ENCODE measurements around the gene SSMEM1. TPM values are rescaled to one million over a fixed set of nuclear protein-coding genes. Genes with fewer than 3 reads are reported as not detected.
"Not testable (repeated sequence)": the region's sequence is repeated elsewhere in the genome, so short reads cannot be mapped to it uniquely, and the experiment has no call there.

The SSMEM1 gene
- total RNA-seq, 4 donors from 2014 or later = not detected

DNA sequence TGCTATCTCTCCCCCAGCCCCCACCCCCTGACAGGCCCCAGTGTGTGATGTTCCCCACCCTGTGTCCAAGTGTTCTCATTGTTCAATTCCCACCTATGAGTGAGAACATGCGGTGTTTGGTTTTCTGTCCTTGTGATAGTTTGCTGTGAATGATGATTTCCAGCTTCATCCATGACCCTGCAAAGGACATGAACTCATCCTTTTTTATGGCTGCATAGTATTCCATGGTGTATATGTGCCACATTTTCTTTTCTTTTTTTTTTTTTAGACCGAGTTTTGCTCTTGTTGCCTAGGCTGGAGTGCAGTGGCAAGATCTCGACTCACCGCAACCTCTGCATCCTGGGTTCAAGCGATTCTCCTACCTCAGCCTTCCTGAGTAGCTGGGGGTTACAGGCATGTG lies 41.2 kb downstream of the SSMEM1 start:
- DNase-seq; H3K27me3 ChIP-seq; H3K27ac ChIP-seq; H3K4me3 ChIP-seq; intact Hi-C loops (cut with DNase I; ENCODE audit: low total_unique reads); H3K4me1 ChIP-seq; H3K9me3 ChIP-seq; ATAC-seq; H3K36me3 ChIP-seq: not testable (repeated sequence)
- in situ Hi-C loops (cut with MboI; ENCODE audit: low sequenced_read_pairs in 4 of 4) = loop anchor here in 3 of 4 donors (25.0 kb wide), 2 partner anchors 463 to 513 kb away; no protein-coding TSS in a partner anchor

DNA sequence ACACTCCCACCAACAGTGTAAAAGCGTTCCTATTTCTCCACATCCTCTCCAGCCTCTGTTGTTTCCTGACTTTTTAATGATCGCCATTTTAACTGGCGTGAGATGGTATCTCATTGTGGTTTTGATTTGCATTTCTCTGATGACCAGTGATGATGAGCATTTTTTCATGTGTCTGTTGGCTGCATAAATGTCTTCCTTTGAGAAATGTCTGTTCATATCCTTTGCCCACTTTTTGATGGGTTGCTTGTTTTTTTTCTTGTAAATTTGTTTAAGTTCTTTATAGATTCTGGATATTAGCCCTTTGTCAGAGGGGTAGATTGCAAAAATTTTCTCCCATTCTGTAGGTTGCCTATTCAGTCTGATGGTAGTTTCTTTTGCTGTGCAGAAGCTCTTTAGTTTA lies 42.0 kb downstream of the SSMEM1 start:
- H3K27ac ChIP-seq; intact Hi-C loops (cut with DNase I; ENCODE audit: low total_unique reads); ATAC-seq; H3K9me3 ChIP-seq; H3K27me3 ChIP-seq; H3K4me1 ChIP-seq; DNase-seq; H3K4me3 ChIP-seq; H3K36me3 ChIP-seq: not testable (repeated sequence)
- in situ Hi-C loops (cut with MboI; ENCODE audit: low sequenced_read_pairs in 4 of 4) = loop anchor here in 3 of 4 donors (25.0 kb wide), 2 partner anchors 463 to 513 kb away; no protein-coding TSS in a partner anchor

DNA sequence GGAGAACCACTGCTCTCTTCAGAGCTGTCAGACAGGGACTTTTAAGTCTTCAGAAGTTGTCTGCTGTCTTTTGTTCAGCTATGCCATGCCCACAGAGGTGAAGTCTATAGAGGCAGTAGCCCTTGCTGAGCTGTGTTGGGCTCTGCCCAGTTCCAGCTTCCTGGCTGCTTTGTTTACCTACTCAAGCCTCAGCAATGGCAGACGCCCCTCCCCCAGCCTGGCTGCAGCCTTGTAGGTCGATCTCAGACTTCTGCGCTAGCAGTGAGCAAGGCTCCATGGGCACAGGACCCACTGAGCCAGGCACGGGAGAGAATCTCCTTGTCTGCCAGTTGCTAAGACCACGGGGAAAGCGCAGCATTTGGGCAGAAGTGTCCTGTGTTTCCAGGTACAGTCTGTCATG lies 46.9 kb downstream of the SSMEM1 start:
- H3K9me3 ChIP-seq = peaks cover 0 to 4% (median 3%) of the 10 kb centered on the region in 3 donors
- no peaks in the 10 kb centered on the region for H3K36me3 ChIP-seq
- no peak overlapping the region for H3K4me3 ChIP-seq
- intact Hi-C loops (cut with DNase I; ENCODE audit: low total_unique reads) (no loop called here), in situ Hi-C loops (cut with MboI; ENCODE audit: low sequenced_read_pairs in 4 of 4) (no loop called here)
- H3K27ac ChIP-seq = no peak overlapping the region
- TF ChIP-seq POLR2A (IDR thresholded peaks at IDR 0.05) = no peak
- no peaks in the 10 kb centered on the region for H3K4me1 ChIP-seq
- ATAC-seq (no peak), DNase-seq (no peak)
- H3K27me3 ChIP-seq = peaks cover 0 to 3% (median 0%) of the 10 kb centered on the region in 3 donors

DNA sequence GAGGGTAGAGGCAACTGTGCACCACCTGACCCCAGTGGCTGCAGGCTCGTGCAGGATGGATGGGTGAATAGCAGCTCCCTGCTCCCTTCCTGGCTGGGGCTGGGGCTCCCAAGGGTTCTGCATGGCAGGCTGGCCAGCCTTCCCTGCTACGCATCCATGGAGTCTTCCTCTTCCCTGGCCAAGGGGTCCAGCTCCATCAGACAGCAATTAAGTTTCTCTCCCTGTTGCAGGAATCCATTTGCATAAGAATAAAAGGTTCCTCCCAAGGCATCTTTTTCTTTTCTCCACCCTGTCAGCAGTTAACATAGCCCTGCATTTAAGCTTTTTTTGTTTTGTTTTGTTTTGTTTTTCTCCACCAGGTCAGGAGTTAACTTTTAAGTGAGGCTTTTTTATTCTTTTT lies 49.0 kb downstream of the SSMEM1 start:
- Histone ChIP-seq H3K36me3 (no peaks in the 10 kb centered on the region), H3K4me1 (no peaks in the 10 kb centered on the region), H3K4me3 (no peak overlapping the region), H3K9me3 (peaks cover 0 to 4% (median 3%) of the 10 kb centered on the region in 3 donors), H3K27ac (no peak overlapping the region), H3K27me3 (peaks cover 0 to 3% (median 0%) of the 10 kb centered on the region in 3 donors)
- in situ Hi-C loops (cut with MboI; ENCODE audit: low sequenced_read_pairs in 4 of 4) (no loop called here), intact Hi-C loops (cut with DNase I; ENCODE audit: low total_unique reads) (no loop called here)
- no peak for ATAC-seq
- TF ChIP-seq, protein P1, sequence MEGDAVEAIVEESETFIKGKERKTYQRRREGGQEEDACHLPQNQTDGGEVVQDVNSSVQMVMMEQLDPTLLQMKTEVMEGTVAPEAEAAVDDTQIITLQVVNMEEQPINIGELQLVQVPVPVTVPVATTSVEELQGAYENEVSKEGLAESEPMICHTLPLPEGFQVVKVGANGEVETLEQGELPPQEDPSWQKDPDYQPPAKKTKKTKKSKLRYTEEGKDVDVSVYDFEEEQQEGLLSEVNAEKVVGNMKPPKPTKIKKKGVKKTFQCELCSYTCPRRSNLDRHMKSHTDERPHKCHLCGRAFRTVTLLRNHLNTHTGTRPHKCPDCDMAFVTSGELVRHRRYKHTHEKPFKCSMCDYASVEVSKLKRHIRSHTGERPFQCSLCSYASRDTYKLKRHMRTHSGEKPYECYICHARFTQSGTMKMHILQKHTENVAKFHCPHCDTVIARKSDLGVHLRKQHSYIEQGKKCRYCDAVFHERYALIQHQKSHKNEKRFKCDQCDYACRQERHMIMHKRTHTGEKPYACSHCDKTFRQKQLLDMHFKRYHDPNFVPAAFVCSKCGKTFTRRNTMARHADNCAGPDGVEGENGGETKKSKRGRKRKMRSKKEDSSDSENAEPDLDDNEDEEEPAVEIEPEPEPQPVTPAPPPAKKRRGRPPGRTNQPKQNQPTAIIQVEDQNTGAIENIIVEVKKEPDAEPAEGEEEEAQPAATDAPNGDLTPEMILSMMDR (IDR thresholded peaks at IDR 0.05 in 4 of 5, conservative IDR thresholded peaks at IDR 0.05 in 1 of 5) = no peak
- no peak for TF ChIP-seq POLR2A (IDR thresholded peaks at IDR 0.05)
- DNase-seq = no peak

DNA sequence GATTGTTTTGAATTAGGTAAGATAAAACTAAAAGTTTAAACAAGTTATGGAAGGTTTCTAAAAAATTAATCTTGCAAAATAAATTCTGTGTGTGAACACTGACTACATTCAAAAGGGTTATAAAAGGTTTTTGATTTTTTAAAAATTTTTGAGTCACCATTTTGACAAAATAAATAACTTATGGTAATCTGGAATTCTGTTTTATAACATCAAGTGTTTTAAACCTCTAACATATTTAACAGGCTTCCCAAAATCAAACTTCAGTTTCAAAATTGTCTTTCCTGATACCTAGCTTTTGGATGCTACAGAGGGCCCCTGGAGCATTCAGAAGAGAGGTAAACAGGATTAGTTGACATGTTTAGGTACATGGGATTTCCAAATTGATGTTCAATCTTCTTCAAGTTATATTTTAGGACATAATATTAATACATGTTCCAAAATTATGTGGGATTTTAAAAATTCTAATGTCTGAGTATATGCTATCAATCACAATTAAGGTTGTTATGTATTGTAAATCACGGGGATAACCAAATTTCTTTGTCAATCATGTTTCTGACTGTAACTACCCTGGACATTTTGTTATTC lies 50.9 kb downstream of the SSMEM1 start:
- in situ Hi-C loops (cut with MboI; ENCODE audit: low sequenced_read_pairs in 4 of 4) = no loop called here
- TF ChIP-seq, protein P1 (IDR thresholded peaks at IDR 0.05 in 4 of 5, conservative IDR thresholded peaks at IDR 0.05 in 1 of 5) = no peak
- no peak for TF ChIP-seq POLR2A (IDR thresholded peaks at IDR 0.05)
- intact Hi-C loops (cut with DNase I; ENCODE audit: low total_unique reads) = no loop called here
- Histone ChIP-seq H3K27ac (no peak overlapping the region), H3K4me1 (no peaks in the 10 kb centered on the region), H3K27me3 (peaks cover 0 to 3% (median 0%) of the 10 kb centered on the region in 3 donors), H3K4me3 (peak overlapping the region in 1 of 4 donors; percentile 10), H3K36me3 (no peaks in the 10 kb centered on the region), H3K9me3 (peaks cover 0 to 4% (median 3%) of the 10 kb centered on the region in 3 donors)
- ATAC-seq (no peak), DNase-seq (no peak)

DNA sequence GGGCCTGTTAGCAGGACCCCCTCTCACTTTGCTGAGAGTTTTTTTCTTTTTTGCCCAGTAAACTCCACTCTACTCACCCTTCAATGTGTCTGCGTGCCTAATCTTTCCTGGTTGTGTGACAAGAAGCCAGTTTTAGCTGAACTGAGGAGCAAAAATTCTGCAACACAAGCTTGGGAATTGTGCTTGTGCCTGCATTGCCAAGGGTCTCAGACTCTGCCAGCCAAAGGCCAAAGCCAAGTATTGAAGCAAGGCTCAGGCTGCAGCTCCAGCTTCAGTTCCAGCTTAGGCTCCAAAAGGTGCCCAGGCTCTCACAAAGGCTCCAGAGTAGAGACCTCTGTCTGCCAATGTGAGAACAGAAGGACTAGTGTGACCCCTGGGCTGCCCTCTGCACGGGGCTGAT lies 54.8 kb downstream of the SSMEM1 start:
- ATAC-seq = no peak
- peaks cover 0 to 4% (median 3%) of the 10 kb centered on the region in 3 donors for H3K9me3 ChIP-seq
- DNase-seq = no peak
- in situ Hi-C loops (cut with MboI; ENCODE audit: low sequenced_read_pairs in 4 of 4) (no loop called here), intact Hi-C loops (cut with DNase I; ENCODE audit: low total_unique reads) (no loop called here)
- H3K27ac ChIP-seq = no peak overlapping the region
- H3K27me3 ChIP-seq = peaks cover 0 to 3% (median 0%) of the 10 kb centered on the region in 3 donors
- H3K36me3 ChIP-seq = no peaks in the 10 kb centered on the region
- H3K4me1 ChIP-seq = no peaks in the 10 kb centered on the region
- TF ChIP-seq POLR2A (IDR thresholded peaks at IDR 0.05) = no peak
- TF ChIP-seq, protein P1 (IDR thresholded peaks at IDR 0.05 in 4 of 5, conservative IDR thresholded peaks at IDR 0.05 in 1 of 5) = no peak
- no peak overlapping the region for H3K4me3 ChIP-seq

Measured in gastrocnemius medialis (tissue), 4 donors.